Measurements from ENCODE around the gene ZNHIT3.

The ZNHIT3 gene

GRCh38 chr17:36515837-36516236 is 29.4 kb downstream of the ZNHIT3 start:
- Histone ChIP-seq H3K36me3 (ENCODE audit: insufficient read depth, insufficient read length, low read length) (peaks cover 81% of the 10 kb centered on the region), H3K27me3 (ENCODE audit: insufficient read depth, insufficient read length) (no peaks in the 10 kb centered on the region)
- TF ChIP-seq SUZ12 (IDR thresholded peaks at IDR 0.05; ENCODE audit: extremely low read depth, insufficient read depth, insufficient read length) (no peak), ZNF274 (IDR thresholded peaks at IDR 0.05; ENCODE audit: low read depth, low read length) (no peak), YY1 (IDR thresholded peaks at IDR 0.05; ENCODE audit: insufficient read depth, insufficient read length) (no peak)

GRCh38 chr17:36523113-36523512 is 36.6 kb downstream of the ZNHIT3 start:
- Histone ChIP-seq H3K4me1 (ENCODE audit: insufficient read depth, insufficient read length) (no peaks in the 10 kb centered on the region), H3K27me3 (ENCODE audit: insufficient read depth, insufficient read length) (no peaks in the 10 kb centered on the region), H3K36me3 (ENCODE audit: insufficient read depth, insufficient read length, low read length) (peaks cover 75% of the 10 kb centered on the region), H3K4me3 (ENCODE audit: insufficient read length, low read depth) (no peak overlapping the region), H3K9ac (ENCODE audit: insufficient read length, low read depth) (no peak overlapping the region), H3K9me3 (ENCODE audit: insufficient read depth, low read length) (no peaks in the 10 kb centered on the region)
- TF ChIP-seq SUZ12 (IDR thresholded peaks at IDR 0.05; ENCODE audit: extremely low read depth, insufficient read depth, insufficient read length) = no peak
- TF ChIP-seq YY1 (IDR thresholded peaks at IDR 0.05; ENCODE audit: insufficient read depth, insufficient read length) = no peak
- TF ChIP-seq ZNF274 (IDR thresholded peaks at IDR 0.05; ENCODE audit: low read depth, low read length) = no peak
- DNase-seq (ENCODE audit: low read depth, low spot score) = no peak

More at GRCh38 chr17:36515837-36516236, 29.4 kb downstream of the ZNHIT3 start:
- DNase-seq (ENCODE audit: low read depth, low spot score) = no peak
- peaks cover 2% of the 10 kb centered on the region for H3K4me1 ChIP-seq (ENCODE audit: insufficient read depth, insufficient read length)
- no peak overlapping the region for H3K4me3 ChIP-seq (ENCODE audit: insufficient read length, low read depth)
- H3K9ac ChIP-seq (ENCODE audit: insufficient read length, low read depth) = no peak overlapping the region
- no peaks in the 10 kb centered on the region for H3K9me3 ChIP-seq (ENCODE audit: insufficient read depth, low read length)

GRCh38 chr17:36524428-36524876 is 38.0 kb downstream of the ZNHIT3 start:
- no peaks in the 10 kb centered on the region for H3K4me1 ChIP-seq (ENCODE audit: insufficient read depth, insufficient read length)
- TF ChIP-seq SUZ12 (IDR thresholded peaks at IDR 0.05; ENCODE audit: extremely low read depth, insufficient read depth, insufficient read length) = no peak
- TF ChIP-seq YY1 (IDR thresholded peaks at IDR 0.05; ENCODE audit: insufficient read depth, insufficient read length) = no peak
- TF ChIP-seq ZNF274 (IDR thresholded peaks at IDR 0.05; ENCODE audit: low read depth, low read length) = no peak
- H3K27me3 ChIP-seq (ENCODE audit: insufficient read depth, insufficient read length) = no peaks in the 10 kb centered on the region
- peaks cover 83% of the 10 kb centered on the region for H3K36me3 ChIP-seq (ENCODE audit: insufficient read depth, insufficient read length, low read length)
- no peaks in the 10 kb centered on the region for H3K9me3 ChIP-seq (ENCODE audit: insufficient read depth, low read length)
- H3K9ac ChIP-seq (ENCODE audit: insufficient read length, low read depth) = no peak overlapping the region
- DNase-seq (ENCODE audit: low read depth, low spot score) = no peak
- no peak overlapping the region for H3K4me3 ChIP-seq (ENCODE audit: insufficient read length, low read depth)

- Histone ChIP-seq H3K36me3 (ENCODE audit: insufficient read depth, insufficient read length, low read length) (peaks cover 84% of the 10 kb centered on the region), H3K9ac (ENCODE audit: insufficient read length, low read depth) (no peak overlapping the region), H3K4me1 (ENCODE audit: insufficient read depth, insufficient read length) (no peaks in the 10 kb centered on the region), H3K4me3 (ENCODE audit: insufficient read length, low read depth) (no peak overlapping the region), H3K9me3 (ENCODE audit: insufficient read depth, low read length) (no peaks in the 10 kb centered on the region), H3K27me3 (ENCODE audit: insufficient read depth, insufficient read length) (no peaks in the 10 kb centered on the region)
- no peak for DNase-seq (ENCODE audit: low read depth, low spot score)
- TF ChIP-seq SUZ12 (IDR thresholded peaks at IDR 0.05; ENCODE audit: extremely low read depth, insufficient read depth, insufficient read length) (no peak), ZNF274 (IDR thresholded peaks at IDR 0.05; ENCODE audit: low read depth, low read length) (no peak), YY1 (IDR thresholded peaks at IDR 0.05; ENCODE audit: insufficient read depth, insufficient read length) (no peak)
Observed at GRCh38 chr17:36525113-36525512, 38.6 kb downstream of the ZNHIT3 start.

- Histone ChIP-seq H3K36me3 (ENCODE audit: insufficient read depth, insufficient read length, low read length) (peaks cover 79% of the 10 kb centered on the region), H3K4me3 (ENCODE audit: insufficient read length, low read depth) (no peak overlapping the region), H3K9me3 (ENCODE audit: insufficient read depth, low read length) (no peaks in the 10 kb centered on the region), H3K9ac (ENCODE audit: insufficient read length, low read depth) (no peak overlapping the region), H3K4me1 (ENCODE audit: insufficient read depth, insufficient read length) (no peaks in the 10 kb centered on the region), H3K27me3 (ENCODE audit: insufficient read depth, insufficient read length) (no peaks in the 10 kb centered on the region)
- no peak for DNase-seq (ENCODE audit: low read depth, low spot score)
- TF ChIP-seq YY1 (IDR thresholded peaks at IDR 0.05; ENCODE audit: insufficient read depth, insufficient read length) (no peak), SUZ12 (IDR thresholded peaks at IDR 0.05; ENCODE audit: extremely low read depth, insufficient read depth, insufficient read length) (no peak), ZNF274 (IDR thresholded peaks at IDR 0.05; ENCODE audit: low read depth, low read length) (no peak)
Observed at GRCh38 chr17:36525888-36526287, 39.4 kb downstream of the ZNHIT3 start.

GRCh38 chr17:36527621-36528250 is 41.3 kb downstream of the ZNHIT3 start:
- Histone ChIP-seq H3K9ac (ENCODE audit: insufficient read length, low read depth) (no peak overlapping the region), H3K27me3 (ENCODE audit: insufficient read depth, insufficient read length) (no peaks in the 10 kb centered on the region), H3K4me1 (ENCODE audit: insufficient read depth, insufficient read length) (peaks cover 3% of the 10 kb centered on the region), H3K4me3 (ENCODE audit: insufficient read length, low read depth) (no peak overlapping the region), H3K9me3 (ENCODE audit: insufficient read depth, low read length) (no peaks in the 10 kb centered on the region), H3K36me3 (ENCODE audit: insufficient read depth, insufficient read length, low read length) (peaks cover 87% of the 10 kb centered on the region)
- no peak for TF ChIP-seq YY1 (IDR thresholded peaks at IDR 0.05; ENCODE audit: insufficient read depth, insufficient read length)
- no peak for TF ChIP-seq ZNF274 (IDR thresholded peaks at IDR 0.05; ENCODE audit: low read depth, low read length)
- TF ChIP-seq SUZ12 (IDR thresholded peaks at IDR 0.05; ENCODE audit: extremely low read depth, insufficient read depth, insufficient read length) = no peak
- DNase-seq (ENCODE audit: low read depth, low spot score) = no peak

- TF ChIP-seq YY1 (IDR thresholded peaks at IDR 0.05; ENCODE audit: insufficient read depth, insufficient read length) (no peak), SUZ12 (IDR thresholded peaks at IDR 0.05; ENCODE audit: extremely low read depth, insufficient read depth, insufficient read length) (no peak)
- DNase-seq (ENCODE audit: low read depth, low spot score) = no peak
Observed at GRCh38 chr17:36529121-36529520, 42.6 kb downstream of the ZNHIT3 start.

More at GRCh38 chr17:36529121-36529520, 42.6 kb downstream of the ZNHIT3 start:
- Histone ChIP-seq H3K36me3 (ENCODE audit: insufficient read depth, insufficient read length, low read length) (peaks cover 88% of the 10 kb centered on the region), H3K4me1 (ENCODE audit: insufficient read depth, insufficient read length) (peaks cover 5% of the 10 kb centered on the region), H3K9me3 (ENCODE audit: insufficient read depth, low read length) (no peaks in the 10 kb centered on the region), H3K4me3 (ENCODE audit: insufficient read length, low read depth) (no peak overlapping the region), H3K27me3 (ENCODE audit: insufficient read depth, insufficient read length) (no peaks in the 10 kb centered on the region), H3K9ac (ENCODE audit: insufficient read length, low read depth) (no peak overlapping the region)
